BE2C (cell line): ENCODE measurements around the gene SLC38A8.

Experiments
- DNase-seq: peaks from one replicate; pipeline ENCODE4 v3.0.0-alpha.2; 2020
- H3K27me3 ChIP-seq: fragments of 250-450 bp; sonication (Bioruptor Pico); 2 replicates; pipeline ENCODE4 v1.5.1; 2020; ENCODE audit warnings: mild to moderate bottlenecking
- H3K36me3 ChIP-seq: fragments of 250-450 bp; sonication (Bioruptor Pico); 2 replicates; pipeline ENCODE4 v1.5.1; 2020; ENCODE audit warnings: mild to moderate bottlenecking
- H3K4me1 ChIP-seq: fragments of 250-450 bp; sonication (Bioruptor Pico); 2 replicates; pipeline ENCODE4 v1.5.1; 2020
- H3K4me3 ChIP-seq: 2 replicates; pipeline ENCODE4 v1.5.1; 2011; ENCODE audit warnings: low read depth, low read length
- H3K9me3 ChIP-seq: fragments of 250-450 bp; sonication (Bioruptor Pico); 2 replicates; pipeline ENCODE4 v1.5.1; 2020
- TF ChIP-seq, protein P1 (sequence below): IDR thresholded peaks from 2 replicates; pipeline ENCODE4 v1.5.1; 2012; ENCODE audit warnings: mild to moderate bottlenecking, low read depth, low read length

Gene SLC38A8

DNA sequence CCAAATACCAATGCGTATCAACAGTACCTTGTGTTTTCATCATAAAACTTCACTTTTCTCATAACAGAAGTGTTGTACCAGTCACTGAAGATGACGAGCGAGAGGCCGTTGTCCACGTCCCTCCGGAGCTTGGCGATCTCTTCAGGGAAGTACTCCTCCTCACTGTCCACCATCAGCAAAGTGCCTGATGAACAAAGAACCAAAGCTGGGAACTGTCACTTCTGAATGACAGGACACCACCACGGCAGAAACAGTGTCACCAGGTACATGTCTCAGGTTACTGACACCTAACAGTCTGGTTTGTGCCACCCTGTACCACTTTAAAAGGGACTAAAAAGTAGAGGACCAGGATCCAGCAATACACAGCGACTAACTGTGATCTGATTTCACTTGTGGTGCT is 25.0 kb upstream of the SLC38A8 start:
- TF ChIP-seq, protein P1, sequence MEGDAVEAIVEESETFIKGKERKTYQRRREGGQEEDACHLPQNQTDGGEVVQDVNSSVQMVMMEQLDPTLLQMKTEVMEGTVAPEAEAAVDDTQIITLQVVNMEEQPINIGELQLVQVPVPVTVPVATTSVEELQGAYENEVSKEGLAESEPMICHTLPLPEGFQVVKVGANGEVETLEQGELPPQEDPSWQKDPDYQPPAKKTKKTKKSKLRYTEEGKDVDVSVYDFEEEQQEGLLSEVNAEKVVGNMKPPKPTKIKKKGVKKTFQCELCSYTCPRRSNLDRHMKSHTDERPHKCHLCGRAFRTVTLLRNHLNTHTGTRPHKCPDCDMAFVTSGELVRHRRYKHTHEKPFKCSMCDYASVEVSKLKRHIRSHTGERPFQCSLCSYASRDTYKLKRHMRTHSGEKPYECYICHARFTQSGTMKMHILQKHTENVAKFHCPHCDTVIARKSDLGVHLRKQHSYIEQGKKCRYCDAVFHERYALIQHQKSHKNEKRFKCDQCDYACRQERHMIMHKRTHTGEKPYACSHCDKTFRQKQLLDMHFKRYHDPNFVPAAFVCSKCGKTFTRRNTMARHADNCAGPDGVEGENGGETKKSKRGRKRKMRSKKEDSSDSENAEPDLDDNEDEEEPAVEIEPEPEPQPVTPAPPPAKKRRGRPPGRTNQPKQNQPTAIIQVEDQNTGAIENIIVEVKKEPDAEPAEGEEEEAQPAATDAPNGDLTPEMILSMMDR: no peak
- Histone ChIP-seq H3K36me3 (peaks cover 56% of the 10 kb centered on the region), H3K27me3 (no peaks in the 10 kb centered on the region), H3K4me3 (no peak overlapping the region), H3K9me3 (no peaks in the 10 kb centered on the region), H3K4me1 (no peaks in the 10 kb centered on the region; the same call in 1 of the 2 replicates)
- no peak for DNase-seq

DNA sequence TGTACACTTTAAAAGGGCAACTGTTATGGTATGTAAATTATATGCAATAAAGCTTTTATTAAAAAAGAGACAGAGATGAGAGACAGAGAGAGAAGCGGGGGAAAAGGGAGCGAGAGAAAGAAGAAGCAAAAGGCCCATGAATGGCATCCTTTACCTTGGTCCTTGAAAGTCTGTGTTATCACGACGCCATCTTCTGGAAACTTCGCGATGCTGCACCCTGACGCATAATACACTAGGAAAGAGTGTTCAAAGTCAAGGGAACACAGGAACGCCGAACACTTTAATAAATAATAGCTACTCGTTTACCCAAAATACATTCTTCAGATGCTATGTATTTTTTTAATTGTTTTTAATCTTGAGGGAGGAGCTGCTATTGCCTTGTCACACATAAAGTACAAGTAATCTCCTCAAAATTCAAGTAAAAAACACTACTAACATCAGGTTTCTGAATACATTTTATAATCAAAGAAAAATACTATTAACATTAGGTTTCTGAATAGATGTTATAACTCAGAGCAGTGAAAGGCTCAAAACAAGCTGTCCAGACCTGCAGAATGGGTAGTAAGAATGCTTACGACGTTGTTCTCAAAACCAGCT is 23.0 kb upstream of the SLC38A8 start:
- no peak overlapping the region for H3K4me3 ChIP-seq
- H3K4me1 ChIP-seq: no peaks in the 10 kb centered on the region; the same call in 1 of the 2 replicates
- no peaks in the 10 kb centered on the region for H3K9me3 ChIP-seq
- peaks cover 56% of the 10 kb centered on the region for H3K36me3 ChIP-seq
- TF ChIP-seq, protein P1: peak; percentile 86
- peak; percentile 59 for DNase-seq
- H3K27me3 ChIP-seq: no peaks in the 10 kb centered on the region

DNA sequence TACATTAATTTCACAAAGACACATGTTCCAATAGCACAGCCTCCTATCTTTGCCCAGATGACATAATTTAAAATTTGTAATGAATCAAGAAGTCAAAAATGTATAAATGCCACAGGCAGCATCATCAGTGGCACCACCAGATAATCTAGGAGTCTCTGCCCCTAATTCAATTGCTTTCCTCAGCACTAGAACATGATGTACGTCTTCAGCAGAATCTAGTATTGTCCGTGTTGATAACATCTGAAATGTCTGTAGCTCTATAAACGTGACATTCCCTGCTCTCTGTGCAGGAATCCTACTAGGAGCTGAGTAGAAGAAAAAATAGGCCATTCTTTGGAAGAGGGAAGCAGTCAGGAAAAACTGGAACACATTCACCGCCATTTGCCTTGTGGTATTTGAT is 21.4 kb upstream of the SLC38A8 start:
- peaks cover 63% of the 10 kb centered on the region for H3K36me3 ChIP-seq
- no peak for DNase-seq
- H3K27me3 ChIP-seq: no peaks in the 10 kb centered on the region
- TF ChIP-seq, protein P1: no peak
- no peak overlapping the region for H3K4me3 ChIP-seq
- no peaks in the 10 kb centered on the region; the same call in 1 of the 2 replicates for H3K4me1 ChIP-seq
- H3K9me3 ChIP-seq: no peaks in the 10 kb centered on the region

DNA sequence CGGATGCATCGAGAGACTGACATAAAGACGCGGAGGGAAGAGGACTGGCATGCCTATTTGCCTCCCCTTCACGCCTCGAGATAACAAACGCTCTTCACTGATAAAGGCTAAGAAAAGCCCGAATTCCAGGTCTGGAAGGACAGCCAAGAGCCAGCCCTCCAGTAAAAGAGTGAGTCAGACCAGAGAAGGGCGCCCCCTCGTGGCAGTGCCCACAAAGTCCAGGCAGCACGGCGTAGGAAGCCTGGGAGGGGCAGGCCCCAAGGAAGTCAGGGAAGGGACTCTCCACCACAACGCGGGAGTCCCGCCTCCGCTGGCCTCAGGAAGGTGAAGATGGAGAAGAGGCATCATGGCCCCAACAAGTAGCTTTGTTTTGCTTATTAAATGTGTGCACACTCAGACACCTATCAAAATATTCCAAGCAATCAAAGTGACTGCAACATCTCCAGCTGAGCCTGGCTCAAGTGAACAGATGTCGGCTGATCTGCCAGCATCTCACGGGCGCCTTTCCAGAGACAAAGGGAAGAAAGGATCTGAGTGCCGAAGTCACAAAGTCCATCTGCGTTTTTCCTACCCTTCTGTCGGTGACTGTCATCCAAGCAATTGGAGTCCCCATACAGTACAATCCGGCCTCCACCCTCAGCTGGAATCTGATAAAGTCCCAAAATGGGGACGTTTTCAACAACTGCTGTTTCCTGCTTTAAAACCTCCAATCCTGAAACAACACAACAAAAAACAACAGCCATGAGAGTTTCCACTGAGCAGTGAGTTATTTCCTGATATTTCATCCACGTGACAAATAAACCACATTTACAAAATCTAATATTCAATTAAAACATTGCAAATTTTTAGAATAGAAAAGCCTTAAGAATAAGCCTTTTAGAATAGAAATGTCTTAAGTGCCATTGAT is 20.4 kb upstream of the SLC38A8 start:
- no peak overlapping the region for H3K4me3 ChIP-seq
- no peaks in the 10 kb centered on the region for H3K9me3 ChIP-seq
- H3K4me1 ChIP-seq: no peaks in the 10 kb centered on the region; the same call in 1 of the 2 replicates
- H3K36me3 ChIP-seq: peaks cover 62% of the 10 kb centered on the region
- TF ChIP-seq, protein P1: peak; percentile 94
- peak; percentile 82 for DNase-seq
- no peaks in the 10 kb centered on the region for H3K27me3 ChIP-seq

DNA sequence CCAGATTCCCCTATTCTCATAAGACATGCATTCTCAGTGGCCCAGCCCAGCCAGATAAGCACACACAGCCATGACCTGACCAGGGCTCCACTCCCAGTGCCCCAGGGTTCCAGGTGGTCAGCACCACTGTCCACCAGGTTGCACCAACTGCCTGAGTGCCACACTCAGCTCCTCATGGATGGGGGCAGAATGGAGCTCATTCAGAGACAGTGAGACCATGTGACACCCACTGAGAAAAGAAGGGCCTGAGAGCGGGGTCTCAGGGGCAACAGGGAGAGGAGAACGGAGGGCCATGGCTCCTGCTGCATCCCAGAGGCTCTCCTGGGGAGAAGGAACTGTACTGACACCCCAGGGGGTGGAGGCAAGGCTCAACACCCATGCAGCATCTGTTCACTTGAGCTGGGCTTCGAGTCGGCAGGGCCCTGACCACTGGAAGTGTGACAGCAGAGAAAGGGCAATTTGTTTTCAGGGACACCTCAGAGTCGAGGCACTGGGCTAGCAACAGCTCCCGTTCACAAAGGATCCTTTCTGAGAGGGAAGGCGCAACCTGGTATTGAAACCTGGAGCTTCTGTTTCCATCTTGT is 18.7 kb upstream of the SLC38A8 start:
- H3K27me3 ChIP-seq: no peaks in the 10 kb centered on the region
- DNase-seq: no peak
- H3K4me1 ChIP-seq: no peaks in the 10 kb centered on the region; the same call in 1 of the 2 replicates
- peaks cover 54% of the 10 kb centered on the region for H3K36me3 ChIP-seq
- H3K9me3 ChIP-seq: no peaks in the 10 kb centered on the region
- TF ChIP-seq, protein P1: no peak
- H3K4me3 ChIP-seq: no peak overlapping the region
